ENCODE measurements around the gene NUP210L. TPM values are rescaled to one million over a fixed set of nuclear protein-coding genes. Genes with fewer than 3 reads are reported as not detected.

The NUP210L gene
- total RNA-seq (under 1 TPM; 0.10 to 0.35 (median 0.18) TPM), total RNA-seq (0.15 to 1.3 (median 0.49) reads per million in 29 experiments)
- total RNA-seq (2013) = 0.07 TPM

DNA sequence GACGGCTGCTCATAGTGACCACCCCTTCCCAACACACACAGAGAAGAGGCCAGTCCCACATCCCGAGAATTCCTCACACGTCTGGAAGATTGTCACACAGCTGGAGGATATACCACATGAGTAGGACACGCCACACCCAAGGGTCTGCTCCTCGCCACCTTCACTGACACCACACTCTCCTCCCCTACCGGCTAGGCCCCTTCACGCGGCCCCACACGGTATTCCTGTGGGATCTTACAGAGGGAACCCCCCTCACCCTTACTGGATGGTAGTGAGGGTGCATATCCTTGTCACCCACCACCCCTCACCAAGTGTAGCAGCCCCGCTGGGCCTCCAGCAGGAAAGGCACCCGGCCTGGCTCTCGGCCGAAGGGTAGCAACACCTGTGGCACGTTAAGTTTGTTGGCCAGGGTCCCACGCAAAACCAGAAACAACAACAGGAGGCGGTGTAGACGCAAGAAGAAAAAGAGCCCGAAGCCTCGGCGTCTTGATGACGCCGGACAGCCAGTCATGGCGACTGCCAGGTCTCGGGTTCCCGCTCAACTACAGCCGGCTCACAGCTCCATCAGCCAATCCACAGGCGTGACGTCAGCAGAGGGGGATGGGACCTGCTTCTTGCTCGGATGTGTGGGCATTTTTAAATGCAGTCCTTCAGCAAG, at the start of gene NUP210L:
Gene NUP210L, minus strand, starts transcription at position 540 of the 658 bp plus-strand sequence.
- ATAC-seq (replicated peaks in 1 of 4) (no peak), DNase-seq (peak in 1 of 35 experiments; percentile 62)
- H3K36me3 ChIP-seq (ENCODE audit: control insufficient read depth in 2 of 2, extremely low read depth in 1 of 2, insufficient read depth in 1 of 2, low read length in 1 of 2) = peaks cover 0 to 24% of the 10 kb centered on the region in 2 donors
- no peaks in the 10 kb centered on the region for H3K27me3 ChIP-seq (replicated peaks in 1 of 2; ENCODE audit: control insufficient read depth in 2 of 2, extremely low read depth in 1 of 2, insufficient read depth in 2 of 2, low read length in 1 of 2)
- Mint-ChIP-seq H3K27ac (peak within 1 kb of the TSS; percentile 90 to 98), H3K36me3 (peaks cover 41% of the 10 kb centered on the region), H3K9me3 (no peaks in the 10 kb centered on the region), H3K4me1 (peaks cover 57 to 64% (median 58%) of the 10 kb centered on the region in 3 donors), H3K27me3 (no peaks in the 10 kb centered on the region), H3K4me3 (peak within 1 kb of the TSS in 1 of 3 donors; percentile 53)
- CTCF ChIA-PET = interaction anchor here in 1 of 2 donors (0.6 kb wide), 2 partner anchors 117 to 1714 kb away, joined by 4 to 5 read pairs; no protein-coding TSS in a partner anchor
- peak within 1 kb of the TSS; percentile 65 for H3K27ac ChIP-seq (ENCODE audit: low read length)
- 96% methylated on average over 17 of the region's 29 CpGs for WGBS (ENCODE audit: insufficient coverage)
- POLR2A ChIA-PET = interaction anchor here in 1 of 2 donors (0.6 kb wide), 1 partner anchor 1860 kb away, joined by 6 read pairs; no protein-coding TSS in a partner anchor
- no peak within 1 kb of the TSS for H3K4me3 ChIP-seq (ENCODE audit: control insufficient read depth in 1 of 2, extremely low read depth in 1 of 2, low read length in 1 of 2)
- H3K4me1 ChIP-seq (ENCODE audit: control insufficient read depth in 1 of 2, extremely low read depth in 1 of 2, insufficient read depth in 2 of 2, low read length in 2 of 2) = peaks cover 51 to 54% of the 10 kb centered on the region in 2 experiments
- no peaks in the 10 kb centered on the region for H3K9me3 ChIP-seq

- H3K36me3 Mint-ChIP-seq = no peaks in the 10 kb centered on the region
- no peaks in the 10 kb centered on the region for H3K9me3 Mint-ChIP-seq
- 100% methylated on average over 3 of the region's 3 CpGs for WGBS (ENCODE audit: insufficient coverage)
- Histone ChIP-seq H3K4me1 (ENCODE audit: control insufficient read depth in 1 of 2, extremely low read depth in 1 of 2, insufficient read depth in 2 of 2, low read length in 2 of 2) (peaks cover 0 to 4% of the 10 kb centered on the region in 2 experiments), H3K9me3 (no peaks in the 10 kb centered on the region), H3K4me3 (ENCODE audit: control insufficient read depth in 1 of 2, extremely low read depth in 1 of 2, low read length in 1 of 2) (no peak overlapping the region), H3K27ac (ENCODE audit: low read length) (no peak overlapping the region), H3K27me3 (replicated peaks in 1 of 2; ENCODE audit: control insufficient read depth in 2 of 2, extremely low read depth in 1 of 2, insufficient read depth in 2 of 2, low read length in 1 of 2) (no peaks in the 10 kb centered on the region), H3K36me3 (ENCODE audit: control insufficient read depth in 2 of 2, extremely low read depth in 1 of 2, insufficient read depth in 1 of 2, low read length in 1 of 2) (no peaks in the 10 kb centered on the region)
- ATAC-seq (replicated peaks in 1 of 4) = peak in 1 of 4 experiments; percentile 18
- H3K27ac Mint-ChIP-seq = no peak overlapping the region
- DNase-seq = no peak
- ChIA-PET CTCF (interaction anchor here (0.6 to 1.8 kb wide), 12 partner anchors 20 to 138 kb away, joined by 3 to 8 read pairs (median 4); partner anchors contain the start of genes HAX1 (in 2 of the 2) and UBAP2L (in 1 of the 2)), POLR2A (interaction anchor here in 1 of 2 donors (0.6 kb wide), 1 partner anchor 72 kb away, joined by 12 read pairs; no protein-coding TSS in a partner anchor)
- no peak overlapping the region for H3K4me3 Mint-ChIP-seq
- no peaks in the 10 kb centered on the region for H3K4me1 Mint-ChIP-seq
- H3K27me3 Mint-ChIP-seq = peaks cover 0 to 2% of the 10 kb centered on the region in 2 donors
These were observed 44.6 kb upstream of the NUP210L start for GRCh38 chr1:154199563-154199879.

DNA sequence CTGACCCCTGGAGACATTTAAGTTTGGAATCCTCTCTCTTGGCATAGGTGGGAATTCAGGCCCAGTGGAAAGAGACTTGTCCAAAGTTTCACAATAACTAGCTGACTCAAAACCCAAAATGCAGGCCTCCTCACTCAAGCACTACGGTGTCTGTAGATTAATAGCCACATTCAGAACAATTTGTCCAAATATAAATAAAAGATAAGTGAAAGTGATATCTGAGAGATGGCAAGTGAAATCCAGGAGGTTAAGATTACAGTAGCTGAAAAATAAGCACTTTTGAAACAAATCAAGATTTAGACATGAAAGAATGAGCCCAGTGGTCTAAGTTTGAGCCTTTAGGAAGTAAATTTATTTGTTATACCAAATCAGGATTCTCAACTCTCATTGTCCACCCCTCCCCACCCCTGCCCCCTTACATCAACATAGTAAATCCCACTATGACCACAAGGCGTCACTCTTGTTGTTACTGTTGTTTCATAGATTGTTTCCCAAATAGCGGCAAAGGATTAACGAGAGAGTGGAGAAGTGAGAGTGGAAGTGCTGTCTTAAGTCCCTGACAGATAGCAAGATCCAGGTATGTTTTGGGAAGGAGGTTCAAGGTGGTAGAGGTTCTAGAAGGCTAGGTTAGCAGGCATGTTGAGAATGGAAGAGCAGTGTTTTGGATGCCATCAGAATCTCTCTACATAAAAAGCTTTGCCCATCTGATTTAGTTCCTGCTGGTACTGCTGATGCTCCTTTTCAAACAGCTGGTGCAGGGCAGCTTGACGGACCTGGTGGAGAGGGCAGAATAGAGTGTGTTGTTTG, 44.1 kb upstream of the NUP210L start:
- H3K4me1 ChIP-seq (ENCODE audit: control insufficient read depth in 1 of 2, extremely low read depth in 1 of 2, insufficient read depth in 2 of 2, low read length in 2 of 2) = peaks cover 0 to 4% of the 10 kb centered on the region in 2 experiments
- no peaks in the 10 kb centered on the region for H3K9me3 ChIP-seq
- ChIA-PET POLR2A (interaction anchor here in 1 of 2 donors (0.6 kb wide), 1 partner anchor 73 kb away, joined by 12 read pairs; no protein-coding TSS in a partner anchor), CTCF (interaction anchor here (0.6 to 1.8 kb wide), 12 partner anchors 20 to 138 kb away, joined by 3 to 8 read pairs (median 4); partner anchors contain the start of genes HAX1 (in 2 of the 2) and UBAP2L (in 1 of the 2))
- peaks cover 0 to 2% of the 10 kb centered on the region in 2 experiments for H3K27me3 ChIP-seq (replicated peaks in 1 of 2; ENCODE audit: control insufficient read depth in 2 of 2, extremely low read depth in 1 of 2, insufficient read depth in 2 of 2, low read length in 1 of 2)
- Mint-ChIP-seq H3K9me3 (no peaks in the 10 kb centered on the region), H3K36me3 (no peaks in the 10 kb centered on the region), H3K4me3 (no peak overlapping the region), H3K4me1 (no peaks in the 10 kb centered on the region), H3K27ac (no peak overlapping the region), H3K27me3 (peaks cover 0 to 6% of the 10 kb centered on the region in 2 donors)
- no peak overlapping the region for H3K27ac ChIP-seq (ENCODE audit: low read length)
- H3K4me3 ChIP-seq (ENCODE audit: control insufficient read depth in 1 of 2, extremely low read depth in 1 of 2, low read length in 1 of 2) = no peak overlapping the region
- ATAC-seq (replicated peaks in 1 of 4) (peak; percentile 77 to 85 (median 82)), DNase-seq (peak in 30 of 35 experiments; percentile 1 to 80 (median 32))
- no CpG with 5 or more reads among the region's 5 CpGs for WGBS (ENCODE audit: insufficient coverage)
- H3K36me3 ChIP-seq (ENCODE audit: control insufficient read depth in 2 of 2, extremely low read depth in 1 of 2, insufficient read depth in 1 of 2, low read length in 1 of 2) = no peaks in the 10 kb centered on the region

- no peaks in the 10 kb centered on the region for H3K4me1 ChIP-seq (ENCODE audit: control insufficient read depth in 1 of 2, extremely low read depth in 1 of 2, insufficient read depth in 2 of 2, low read length in 2 of 2)
- ATAC-seq (replicated peaks in 1 of 4) (no peak), DNase-seq (no peak)
- Mint-ChIP-seq H3K4me1 (no peaks in the 10 kb centered on the region), H3K4me3 (no peak overlapping the region), H3K27me3 (peaks cover 13 to 28% of the 10 kb centered on the region in 2 donors), H3K9me3 (no peaks in the 10 kb centered on the region), H3K27ac (no peak overlapping the region), H3K36me3 (no peaks in the 10 kb centered on the region)
- CTCF ChIA-PET = interaction anchor here in 1 of 2 donors (0.5 kb wide), 1 partner anchor 28 kb away, joined by 3 read pairs; no protein-coding TSS in a partner anchor
- 80% methylated on average over 8 of the region's 8 CpGs for WGBS (ENCODE audit: insufficient coverage)
- POLR2A ChIA-PET = no interaction called here
- H3K27ac ChIP-seq (ENCODE audit: low read length) = no peak overlapping the region
- peaks cover 0 to 13% of the 10 kb centered on the region in 2 experiments for H3K27me3 ChIP-seq (replicated peaks in 1 of 2; ENCODE audit: control insufficient read depth in 2 of 2, extremely low read depth in 1 of 2, insufficient read depth in 2 of 2, low read length in 1 of 2)
- no peaks in the 10 kb centered on the region for H3K9me3 ChIP-seq
- no peaks in the 10 kb centered on the region for H3K36me3 ChIP-seq (ENCODE audit: control insufficient read depth in 2 of 2, extremely low read depth in 1 of 2, insufficient read depth in 1 of 2, low read length in 1 of 2)
- H3K4me3 ChIP-seq (ENCODE audit: control insufficient read depth in 1 of 2, extremely low read depth in 1 of 2, low read length in 1 of 2) = no peak overlapping the region
These were observed 38.9 kb upstream of the NUP210L start for GRCh38 chr1:154193821-154194220.

DNA sequence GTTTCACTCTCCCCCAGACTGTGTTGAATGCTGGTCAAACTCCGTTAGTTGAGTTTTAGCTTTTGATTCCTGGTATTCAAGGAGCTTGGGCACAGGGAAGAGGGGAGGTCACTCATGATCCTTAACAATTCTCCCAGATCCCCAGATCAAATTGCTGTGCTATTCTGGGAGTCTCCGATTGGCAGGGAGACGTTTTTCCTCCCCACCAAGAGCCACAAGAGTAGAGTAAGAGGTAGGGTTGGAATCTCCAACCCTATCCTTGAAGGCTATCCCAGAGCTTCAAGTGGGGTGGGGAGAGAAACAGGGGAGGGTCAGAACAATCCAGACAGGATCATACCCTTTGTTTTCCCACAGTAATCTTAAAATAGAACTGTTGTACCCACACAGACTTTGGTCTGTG, 37.6 kb upstream of the NUP210L start:
- H3K4me1 Mint-ChIP-seq = no peaks in the 10 kb centered on the region
- CTCF ChIA-PET = interaction anchor here in 1 of 2 donors (0.5 kb wide), 1 partner anchor 19 kb away, joined by 4 read pairs; no protein-coding TSS in a partner anchor

More for the DNA sequence above, 37.6 kb upstream of the NUP210L start:
- no peak overlapping the region for H3K27ac ChIP-seq (ENCODE audit: low read length)
- ATAC-seq (replicated peaks in 1 of 4) (no peak), DNase-seq (no peak)
- Mint-ChIP-seq H3K36me3 (no peaks in the 10 kb centered on the region), H3K27ac (no peak overlapping the region), H3K4me3 (no peak overlapping the region), H3K27me3 (peaks cover 13 to 28% of the 10 kb centered on the region in 2 donors), H3K9me3 (no peaks in the 10 kb centered on the region)
- H3K27me3 ChIP-seq (replicated peaks in 1 of 2; ENCODE audit: control insufficient read depth in 2 of 2, extremely low read depth in 1 of 2, insufficient read depth in 2 of 2, low read length in 1 of 2) = peaks cover 0 to 18% of the 10 kb centered on the region in 2 experiments
- no peaks in the 10 kb centered on the region for H3K36me3 ChIP-seq (ENCODE audit: control insufficient read depth in 2 of 2, extremely low read depth in 1 of 2, insufficient read depth in 1 of 2, low read length in 1 of 2)
- H3K4me3 ChIP-seq (ENCODE audit: control insufficient read depth in 1 of 2, extremely low read depth in 1 of 2, low read length in 1 of 2) = no peak overlapping the region
- no peaks in the 10 kb centered on the region for H3K9me3 ChIP-seq
- POLR2A ChIA-PET = interaction anchor here in 1 of 2 donors (0.6 to 0.7 kb wide), 3 partner anchors 33 to 296 kb away, joined by 4 to 7 read pairs (median 5); no protein-coding TSS in a partner anchor
- H3K4me1 ChIP-seq (ENCODE audit: control insufficient read depth in 1 of 2, extremely low read depth in 1 of 2, insufficient read depth in 2 of 2, low read length in 2 of 2) = no peaks in the 10 kb centered on the region
- WGBS (ENCODE audit: insufficient coverage) = no CpG with 5 or more reads among the region's 3 CpGs

All from T-cell (primary cell).